ENCODE measurements around the gene QSER1.
"Not testable (repeated sequence)": the region's sequence is repeated elsewhere in the genome, so short reads cannot be mapped to it uniquely, and the experiment has no call there.

Gene QSER1

DNA sequence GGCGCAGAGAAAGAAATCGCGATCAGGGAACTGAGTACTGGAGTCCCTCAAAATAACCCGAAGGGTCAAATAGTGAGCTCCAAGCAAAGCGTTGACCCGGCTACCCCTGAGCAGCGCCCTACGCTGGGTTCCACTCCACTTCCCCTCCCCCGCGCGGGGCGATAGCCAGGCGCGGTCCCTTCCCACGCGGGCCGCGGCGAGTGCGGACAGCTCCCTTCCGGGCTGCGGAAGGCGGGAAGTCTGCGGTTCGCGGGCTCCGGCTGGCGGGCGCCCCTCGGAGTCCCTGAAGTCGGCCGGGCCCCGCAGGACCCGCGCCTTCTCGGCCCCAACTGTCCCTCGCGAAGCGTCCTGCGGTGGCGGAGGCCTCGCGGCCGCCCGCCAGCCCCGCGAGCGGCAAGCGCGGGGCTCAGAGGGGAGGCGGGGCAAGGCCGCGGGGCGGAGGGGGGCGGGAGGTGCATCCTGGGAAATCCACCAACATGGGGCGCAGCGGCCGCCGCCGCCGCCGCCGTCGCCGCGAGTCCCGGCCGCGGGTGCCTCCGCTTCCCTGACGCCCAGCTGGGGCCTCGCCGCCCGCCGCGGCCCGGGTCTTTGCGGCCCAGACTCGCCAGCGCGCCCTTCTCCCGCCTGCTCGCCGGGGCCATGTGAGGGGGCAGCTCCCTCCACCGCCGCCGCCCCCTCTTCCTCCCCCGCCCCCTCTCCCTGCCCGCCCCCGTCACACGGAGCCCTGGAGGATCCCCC, at the start of gene QSER1:
TSS of gene QSER1 (plus strand) at position 457 of the 738 bp plus-strand sequence. CDS start 315 bp downstream, outside the sequence.
- DNase-seq (ENCODE audit: low read depth in 2 of 2) = peak in 1 of 2 experiments; percentile 35

DNA sequence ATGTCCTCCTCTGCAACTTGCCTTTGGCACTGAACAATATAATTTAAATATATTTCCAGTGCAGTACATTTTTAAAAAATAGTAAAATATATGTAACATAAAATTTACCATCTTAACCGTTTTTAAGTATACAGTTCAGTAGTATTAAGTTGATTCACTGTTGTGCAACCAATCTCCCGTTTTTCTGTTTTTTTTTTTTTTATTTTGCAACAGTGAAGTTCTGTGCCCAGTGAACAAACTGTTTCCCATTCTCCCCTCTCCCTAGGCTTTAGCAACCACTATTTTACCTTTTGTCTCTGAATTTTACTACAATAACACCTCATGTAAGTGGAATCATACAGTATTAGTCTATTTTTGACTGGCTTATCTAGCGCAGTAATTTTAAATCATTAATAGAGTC, 49.1 kb upstream of the QSER1 start:
- DNase-seq (ENCODE audit: low read depth in 2 of 2) = no peak

- no peak for DNase-seq (ENCODE audit: low read depth in 2 of 2)
Measured at GRCh38 chr11:32847511-32847910, 45.1 kb upstream of the QSER1 start.

DNA sequence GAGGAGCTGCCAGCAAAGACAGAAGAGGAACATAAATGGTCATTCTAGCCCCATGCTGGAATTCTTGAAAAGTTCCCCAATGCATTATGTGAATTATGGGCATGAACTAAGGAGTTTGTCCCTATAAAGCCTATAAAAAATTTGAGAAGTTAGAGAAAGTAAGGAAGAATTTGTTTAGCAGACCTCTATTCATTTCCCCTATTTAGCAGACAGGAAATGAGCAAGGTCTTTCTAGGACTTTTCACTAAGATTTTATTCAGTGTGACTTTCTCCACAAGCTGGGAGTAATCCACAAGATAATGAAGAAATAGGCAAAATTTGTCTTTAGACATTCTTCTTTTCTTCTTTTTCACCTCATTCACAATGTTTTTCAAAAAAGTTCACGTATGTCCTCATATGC, 42.9 kb upstream of the QSER1 start:
- no peak for DNase-seq (ENCODE audit: low read depth in 2 of 2)

- DNase-seq (ENCODE audit: low read depth in 2 of 2) = no peak
Measured at GRCh38 chr11:32851251-32851650, 41.4 kb upstream of the QSER1 start.

DNA sequence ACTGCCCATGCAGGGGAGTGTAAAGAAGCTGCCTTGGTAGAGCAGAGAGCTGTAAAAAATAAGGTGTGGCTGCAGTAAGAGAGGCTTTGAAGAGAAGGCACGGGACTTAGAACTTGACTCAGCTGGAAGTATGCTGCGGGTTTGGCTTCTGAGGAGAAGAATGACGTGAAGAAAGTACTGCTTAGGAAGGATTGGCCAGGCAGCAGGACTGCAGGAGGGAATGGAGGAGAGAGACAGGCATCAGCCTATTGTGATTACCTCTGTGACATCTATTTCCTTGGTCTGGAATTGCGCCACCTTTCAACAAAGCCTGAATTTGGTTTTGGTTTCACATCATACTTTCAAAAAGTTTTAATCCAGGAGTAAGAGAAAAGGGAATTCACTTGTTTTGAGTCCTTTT, 40.4 kb upstream of the QSER1 start:
- no peak for DNase-seq (ENCODE audit: low read depth in 2 of 2)

DNA sequence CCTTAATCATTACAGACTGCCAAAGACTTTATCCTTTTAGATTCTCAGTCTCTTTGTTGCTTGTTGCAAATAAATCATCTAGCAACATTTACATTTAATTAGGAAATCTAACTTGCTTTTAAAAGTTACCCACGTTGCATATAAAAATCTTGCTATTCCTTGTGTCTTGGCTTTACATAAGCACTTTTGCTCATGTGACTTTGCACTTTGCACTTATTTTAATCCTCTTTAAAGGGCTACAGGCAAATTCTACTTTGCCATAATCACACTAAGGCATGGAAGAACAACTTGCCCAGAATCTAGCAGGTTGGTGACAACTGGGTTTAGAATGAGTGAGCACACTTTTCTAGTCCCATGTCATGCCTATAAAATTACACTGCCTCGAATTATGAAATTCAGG, 37.0 kb upstream of the QSER1 start:
- no peak for DNase-seq (ENCODE audit: low read depth in 2 of 2)

GRCh38 chr11:32858731-32859130, 33.9 kb upstream of the QSER1 start:
- DNase-seq (ENCODE audit: low read depth in 2 of 2) = no peak

- DNase-seq (ENCODE audit: low read depth in 2 of 2) = no peak
Measured at GRCh38 chr11:32861850-32862577, 30.6 kb upstream of the QSER1 start.

- DNase-seq (ENCODE audit: low read depth in 2 of 2) = no peak
Measured at GRCh38 chr11:32864555-32864954, 28.1 kb upstream of the QSER1 start.

DNA sequence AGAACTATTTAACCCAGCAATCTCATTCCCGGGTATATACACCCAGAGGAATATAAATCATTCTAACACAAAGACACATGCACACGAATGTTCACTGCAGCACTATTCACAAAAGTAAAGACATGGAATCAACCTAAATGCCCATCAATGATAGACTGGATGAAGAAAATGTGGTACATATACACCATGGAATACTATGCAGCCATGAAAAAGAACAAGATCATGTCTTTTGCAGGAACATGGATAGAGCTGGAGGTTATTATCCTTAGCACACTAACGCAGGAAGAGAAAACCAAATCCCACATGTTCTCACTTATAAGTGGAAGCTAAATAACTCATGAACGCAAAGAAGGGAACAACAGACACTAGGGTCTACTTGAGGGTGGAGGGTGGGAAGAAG, 23.9 kb upstream of the QSER1 start:
- DNase-seq (ENCODE audit: low read depth in 2 of 2) = not testable (repeated sequence)

DNA sequence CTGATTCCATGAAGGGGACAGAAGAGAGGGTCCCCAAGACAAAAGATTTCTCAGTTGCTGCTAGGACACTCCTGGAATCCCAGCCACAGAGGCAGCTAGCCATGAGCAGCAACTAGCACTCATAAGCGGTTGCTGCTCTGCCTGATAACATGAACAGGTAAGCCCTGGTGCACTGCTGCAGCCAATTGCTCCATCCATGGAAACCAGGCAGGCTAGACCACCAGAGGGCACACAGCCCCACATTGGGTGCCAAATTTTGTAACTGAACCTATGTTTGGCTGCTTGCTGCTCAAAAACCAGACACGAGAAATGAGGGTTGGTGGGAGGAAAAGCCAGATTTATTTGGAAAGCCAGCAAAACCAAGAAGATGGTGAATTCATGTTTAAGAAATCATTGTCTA, 21.9 kb upstream of the QSER1 start:
- no peak for DNase-seq (ENCODE audit: low read depth in 2 of 2)

DNA sequence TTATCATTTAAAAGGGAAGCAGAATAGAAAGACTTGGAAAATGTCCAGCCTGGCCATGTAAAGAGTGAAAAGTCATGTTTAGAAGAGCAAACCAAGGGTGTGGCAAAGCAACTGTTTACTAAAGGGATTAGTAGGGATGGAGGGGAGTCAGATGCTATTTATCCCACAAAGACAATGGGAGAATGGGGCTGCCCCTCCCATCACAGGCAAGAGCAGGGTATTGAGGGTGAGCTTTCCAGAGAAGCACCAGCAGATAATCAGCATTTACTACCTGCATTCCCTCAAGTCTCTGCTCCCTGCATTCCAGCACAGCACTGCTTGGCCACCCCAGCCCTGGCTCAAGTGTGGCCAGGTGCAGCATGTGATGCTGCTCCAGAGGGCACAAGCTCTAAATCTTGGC, 18.5 kb upstream of the QSER1 start:
- DNase-seq (ENCODE audit: low read depth in 2 of 2) = no peak

DNA sequence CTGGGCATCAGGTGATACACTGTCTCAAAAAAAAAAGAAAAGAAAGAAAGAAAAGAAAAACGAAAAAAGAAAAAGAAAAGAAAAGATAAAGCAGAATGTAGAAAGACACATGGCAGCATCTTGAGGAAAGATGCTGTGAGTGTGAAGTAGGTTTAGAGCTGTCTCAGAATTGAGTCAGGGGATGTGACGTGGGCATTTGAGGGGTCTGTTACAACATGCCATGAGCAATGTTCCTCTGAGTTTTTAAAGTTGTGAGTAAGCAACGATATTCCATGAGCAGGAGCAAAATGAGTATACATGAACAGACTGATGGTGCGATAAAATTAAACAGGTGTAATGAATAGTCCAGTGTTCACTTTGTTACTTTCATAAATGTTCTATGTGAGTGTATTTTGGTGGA, 11.3 kb upstream of the QSER1 start:
- DNase-seq (ENCODE audit: low read depth in 2 of 2) = no peak

DNA sequence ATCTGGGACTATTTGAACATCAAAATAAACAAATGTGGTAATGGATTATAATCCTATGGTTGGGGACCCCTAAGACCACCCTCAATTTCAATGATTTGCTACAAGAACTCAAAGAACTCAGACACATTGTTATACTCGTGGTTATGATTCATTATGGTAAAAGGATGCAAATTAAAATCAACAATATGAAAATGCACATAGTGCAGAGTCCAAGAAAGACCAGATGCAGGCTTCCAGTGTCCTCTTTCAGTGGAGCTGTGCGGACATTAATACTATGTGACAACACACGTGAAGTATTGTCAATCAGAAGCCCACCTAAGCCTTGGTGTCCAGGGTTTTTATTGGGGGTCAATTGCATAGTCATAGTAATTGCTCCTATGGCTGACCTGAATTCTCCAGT, 9.2 kb upstream of the QSER1 start:
- no peak for DNase-seq (ENCODE audit: low read depth in 2 of 2)

DNA sequence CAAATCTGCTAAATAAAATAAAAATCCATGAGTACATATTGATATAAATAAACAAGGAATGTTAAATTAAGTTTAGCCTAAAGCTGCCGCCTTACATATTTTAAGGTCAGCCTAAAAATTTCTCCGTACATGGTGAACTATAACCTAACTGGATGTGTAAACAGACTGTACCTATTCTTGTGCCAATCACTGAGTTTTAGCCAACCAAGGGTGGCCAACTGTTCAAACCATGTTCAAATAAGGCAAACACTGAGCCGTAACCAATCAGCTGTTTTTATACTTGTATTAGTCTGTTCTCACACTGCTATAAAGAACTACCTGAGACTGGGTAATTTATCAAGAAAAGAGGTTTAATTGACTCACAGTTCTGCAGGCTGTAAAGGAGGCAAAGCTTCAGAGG, 8.6 kb upstream of the QSER1 start:
- DNase-seq (ENCODE audit: low read depth in 2 of 2) = no peak

DNA sequence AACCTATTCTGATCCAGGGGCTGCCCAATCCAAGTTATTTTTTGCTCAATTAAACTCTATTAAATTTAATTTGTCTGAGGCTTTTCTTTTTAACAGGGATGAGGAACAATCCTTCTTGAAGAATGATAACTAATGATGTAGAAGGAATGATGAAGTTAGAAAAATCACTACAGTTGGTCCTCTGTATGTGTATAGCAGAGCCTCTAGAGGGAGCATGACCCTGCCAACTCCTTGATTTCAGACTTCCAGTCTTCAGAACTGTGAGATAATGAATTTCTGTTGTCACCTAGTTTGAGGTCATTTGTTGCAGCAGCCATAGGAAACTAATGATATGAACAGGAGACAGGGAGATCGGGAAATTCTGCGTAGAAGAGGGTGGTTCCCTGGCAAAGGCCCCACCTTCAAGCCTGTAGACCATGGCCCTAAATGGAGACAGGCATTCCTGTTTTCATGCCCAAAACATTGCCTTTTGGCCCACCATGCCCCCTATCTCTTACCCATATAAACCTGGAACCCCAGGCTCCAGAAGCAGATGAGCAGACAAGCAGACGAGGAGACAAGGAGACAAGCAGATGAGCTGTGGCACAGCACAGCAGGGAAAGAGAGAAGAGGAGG, 7.7 kb upstream of the QSER1 start:
- no peak for DNase-seq (ENCODE audit: low read depth in 2 of 2)

GRCh38 chr11:32885556-32885955, 7.1 kb upstream of the QSER1 start:
- DNase-seq (ENCODE audit: low read depth in 2 of 2) = no peak

DNA sequence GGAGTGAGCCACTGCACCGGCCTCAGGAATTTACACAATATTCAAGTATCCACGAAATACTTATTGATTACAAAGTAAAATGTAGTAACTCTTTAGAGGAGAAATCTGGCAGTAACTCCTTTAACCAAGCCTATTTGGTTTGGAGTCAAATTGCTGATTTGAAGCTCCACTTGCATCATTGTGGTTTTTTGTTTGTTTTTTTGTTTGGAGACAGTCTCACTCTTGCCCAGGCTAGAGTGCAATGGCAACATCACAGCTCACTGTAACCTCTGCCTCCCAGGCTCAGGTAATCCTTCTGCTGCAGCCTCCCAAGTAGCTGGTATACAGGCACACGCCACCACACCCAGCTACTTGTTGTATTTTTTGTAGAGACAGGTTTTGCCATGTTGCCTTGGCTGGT, 6.4 kb upstream of the QSER1 start:
- DNase-seq (ENCODE audit: low read depth in 2 of 2) = no peak

DNA sequence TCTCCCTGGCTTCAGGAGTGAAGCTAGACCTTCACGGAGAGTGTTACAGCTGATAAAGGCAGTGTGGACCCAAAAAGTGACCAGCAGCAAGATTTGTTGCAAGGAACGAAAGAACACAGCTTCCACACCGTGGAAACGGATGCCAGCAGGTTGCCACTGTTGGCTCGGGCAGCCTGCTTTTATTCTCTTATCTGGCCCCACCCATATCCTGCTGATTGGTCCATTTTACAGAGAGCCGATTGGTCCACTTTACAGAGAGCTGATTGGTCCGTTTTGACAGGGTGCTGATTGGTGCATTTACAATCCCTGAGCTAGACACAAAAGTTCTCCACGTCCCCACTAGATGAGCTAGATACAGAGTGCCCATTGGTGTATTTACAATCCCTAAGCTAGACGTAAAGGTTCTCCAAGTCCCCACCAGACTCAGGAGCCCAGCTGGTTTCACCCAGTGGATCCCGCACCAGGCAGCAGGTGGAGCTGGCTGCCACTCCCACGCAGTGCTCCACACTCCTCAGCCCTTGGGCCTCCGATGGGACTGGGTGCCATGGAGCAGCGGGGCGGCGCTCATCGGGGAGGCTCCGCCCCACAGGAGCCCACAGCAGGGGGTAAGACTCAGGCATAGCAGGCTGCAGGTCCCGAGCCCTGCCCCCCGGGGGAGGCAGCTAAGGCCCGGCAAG, 4.8 kb upstream of the QSER1 start:
- not testable (repeated sequence) for DNase-seq (ENCODE audit: low read depth in 2 of 2)

DNA sequence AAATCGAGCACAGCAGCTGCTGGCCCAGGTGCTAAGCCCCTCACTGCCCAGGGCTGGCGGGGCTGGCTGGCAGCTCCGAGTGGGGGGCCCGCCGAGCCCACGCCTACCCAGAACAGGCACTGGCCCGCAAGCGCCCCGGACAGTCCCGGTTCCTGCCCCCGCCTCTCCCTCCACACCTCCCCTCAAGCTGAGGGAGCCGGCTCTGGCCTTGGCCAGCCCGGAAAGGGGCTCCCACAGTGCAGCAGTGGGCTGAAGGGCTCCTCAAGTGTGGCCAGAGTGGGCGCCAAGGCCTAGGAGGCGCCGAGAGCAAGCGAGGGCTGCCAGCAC, 4.3 kb upstream of the QSER1 start:
- DNase-seq (ENCODE audit: low read depth in 2 of 2) = not testable (repeated sequence)

DNA sequence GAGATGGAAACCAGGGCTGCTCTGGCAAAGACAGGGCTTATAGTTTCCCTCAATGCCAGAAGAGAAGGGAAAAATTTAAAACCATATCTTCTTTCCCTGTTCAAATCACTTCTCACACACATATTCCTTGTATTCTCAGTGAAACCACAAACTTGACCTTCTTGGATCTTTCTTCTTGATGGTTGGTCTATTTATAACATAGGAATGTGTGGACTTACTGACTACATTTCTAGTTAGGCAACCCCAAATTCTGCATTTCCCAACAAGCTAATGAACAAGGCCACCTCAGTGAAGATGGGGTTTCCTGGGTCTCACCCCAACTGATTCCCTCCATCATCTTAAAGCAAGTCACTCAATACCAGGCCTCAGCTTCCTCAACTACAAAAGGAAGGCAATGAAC, 3.8 kb upstream of the QSER1 start:
- DNase-seq (ENCODE audit: low read depth in 2 of 2) = no peak

All from fibroblast of skin of left quadriceps (primary cell).